Effector CD8-positive, alpha-beta T cell (primary cell): ENCODE results near the gene ARID1A.
"Not testable (repeated sequence)": the region's sequence is repeated elsewhere in the genome, so short reads cannot be mapped to it uniquely, and the experiment has no call there.

Experiments used
- DNase-seq: peaks from one replicate; lab custom pipeline; 2025; lab: John Stamatoyannopoulos, UW

The ARID1A gene

GRCh38 chr1:26788515-26788785, 92.6 kb downstream of the ARID1A start:
- DNase-seq = no peak

- DNase-seq = peak; percentile 81
These were observed 93.2 kb downstream of the ARID1A start for GRCh38 chr1:26788836-26789611.

- no peak for DNase-seq
These were observed 93.7 kb downstream of the ARID1A start for GRCh38 chr1:26789612-26789865.

GRCh38 chr1:26789931-26790330, 94.1 kb downstream of the ARID1A start:
- DNase-seq = no peak

- DNase-seq = no peak
These were observed 94.7 kb downstream of the ARID1A start for GRCh38 chr1:26790551-26790953.

- DNase-seq = no peak
These were observed 95.3 kb downstream of the ARID1A start for GRCh38 chr1:26791148-26791547.

- no peak for DNase-seq
These were observed 95.8 kb downstream of the ARID1A start for GRCh38 chr1:26791626-26792025.

- DNase-seq = no peak
These were observed 97.1 kb downstream of the ARID1A start for GRCh38 chr1:26792924-26793323.

- DNase-seq = no peak
These were observed 98.6 kb downstream of the ARID1A start for GRCh38 chr1:26794391-26794790.

- no peak for DNase-seq
These were observed 101.8 kb downstream of the ARID1A start for GRCh38 chr1:26797627-26798026.

- DNase-seq = no peak
These were observed 103.8 kb downstream of the ARID1A start for GRCh38 chr1:26799479-26800142.

GRCh38 chr1:26803932-26804331, 108.1 kb downstream of the ARID1A start:
- not testable (repeated sequence) for DNase-seq

GRCh38 chr1:26810105-26810504, 114.3 kb downstream of the ARID1A start:
- peak; percentile 62 for DNase-seq

GRCh38 chr1:26811057-26811456, 115.2 kb downstream of the ARID1A start:
- no peak for DNase-seq

- DNase-seq = no peak
These were observed 115.9 kb downstream of the ARID1A start for GRCh38 chr1:26811708-26812107.

GRCh38 chr1:26814377-26814776, 118.6 kb downstream of the ARID1A start:
- DNase-seq = no peak

- no peak for DNase-seq
These were observed 119.1 kb downstream of the ARID1A start for GRCh38 chr1:26814893-26815292.

- DNase-seq = peak; percentile 2
These were observed 125.0 kb downstream of the ARID1A start for GRCh38 chr1:26820784-26821269.

GRCh38 chr1:26822737-26823395, 127.1 kb downstream of the ARID1A start:
- DNase-seq = no peak

GRCh38 chr1:26824731-26825130, 128.9 kb downstream of the ARID1A start:
- DNase-seq = no peak

GRCh38 chr1:26826261-26827105, 130.7 kb downstream of the ARID1A start, which contains the start of gene ZDHHC18:
Gene ZDHHC18, plus strand, starts transcription at chr1:26826688. Its CDS starts 117 bp downstream, at chr1:26826805.
- DNase-seq = peak; percentile 49

- no peak for DNase-seq
These were observed 131.3 kb downstream of the ARID1A start for GRCh38 chr1:26827106-26827604.
